DLD1 (cell line): ENCODE data around the gene AP1G2.
"Not testable (repeated sequence)": the region's sequence is repeated elsewhere in the genome, so short reads cannot be mapped to it uniquely, and the experiment has no call there.

Experiments used
- in situ Hi-C: cut with HindIII; loops from 2 replicates; pipeline ENCODE4 v1.10.0; 2017; ENCODE audit warnings: low sequenced_read_pairs

Gene AP1G2

GRCh38 chr14:23600322-23600707, 32.7 kb upstream of the AP1G2 start:
- in situ Hi-C loops: no loop called here

- in situ Hi-C loops: not testable (repeated sequence)
Measured at GRCh38 chr14:23594191-23594590, 26.6 kb upstream of the AP1G2 start.

- in situ Hi-C loops: no loop called here
Measured at GRCh38 chr14:23590198-23590597, 22.6 kb upstream of the AP1G2 start.

GRCh38 chr14:23589606-23590005, 22.0 kb upstream of the AP1G2 start:
- in situ Hi-C loops: no loop called here

GRCh38 chr14:23588884-23589598, 21.4 kb upstream of the AP1G2 start:
- in situ Hi-C loops: no loop called here

- in situ Hi-C loops: not testable (repeated sequence)
Measured at GRCh38 chr14:23584527-23585203, 17.1 kb upstream of the AP1G2 start.

- in situ Hi-C loops: not testable (repeated sequence)
Measured at GRCh38 chr14:23583761-23584526, 16.4 kb upstream of the AP1G2 start.

GRCh38 chr14:23582906-23583760, 15.5 kb upstream of the AP1G2 start:
- in situ Hi-C loops: no loop called here

GRCh38 chr14:23580948-23581281, 13.3 kb upstream of the AP1G2 start:
- in situ Hi-C loops: no loop called here

GRCh38 chr14:23580152-23580926, 12.7 kb upstream of the AP1G2 start:
- in situ Hi-C loops: no loop called here

GRCh38 chr14:23579739-23580138, 12.1 kb upstream of the AP1G2 start:
- in situ Hi-C loops: no loop called here

GRCh38 chr14:23579311-23579630, 11.7 kb upstream of the AP1G2 start:
- in situ Hi-C loops: no loop called here

GRCh38 chr14:23578560-23579310, 11.1 kb upstream of the AP1G2 start, which contains the start of gene JPH4:
Gene JPH4 (minus strand): TSS chr14:23578790. CDS start chr14:23577453, 1,337 bp downstream.
- in situ Hi-C loops: no loop called here

- in situ Hi-C loops: no loop called here
Measured at GRCh38 chr14:23577710-23578392, 10.3 kb upstream of the AP1G2 start.

- in situ Hi-C loops: no loop called here
Measured at GRCh38 chr14:23577004-23577681, 9.6 kb upstream of the AP1G2 start.

- in situ Hi-C loops: no loop called here
Measured at GRCh38 chr14:23573384-23574015, 5.9 kb upstream of the AP1G2 start.

- in situ Hi-C loops: no loop called here
Measured at GRCh38 chr14:23572836-23573235, 5.2 kb upstream of the AP1G2 start.

- in situ Hi-C loops: no loop called here
Measured at GRCh38 chr14:23572524-23572828, 4.9 kb upstream of the AP1G2 start.
